Trophoblast cell (in vitro differentiated cells and primary cell): ENCODE measurements around the gene SLC26A9. TPM values are rescaled to one million over a fixed set of nuclear protein-coding genes. Genes with fewer than 3 reads are reported as not detected.

Experiments used
- DNase-seq, 2 donors: peaks; one replicate each; pipeline ENCODE4 v3.0.0-alpha.2; 2016
- H2AFZ ChIP-seq: 2 replicates; pipeline ENCODE4 v1.6.1; 2013; ENCODE audit warnings: low read length, moderate library complexity, mild to moderate bottlenecking; ENCODE audit not compliant: insufficient read depth, poor library complexity
- H2AK5ac ChIP-seq: 2 replicates; pipeline ENCODE4 v1.6.1; 2013; ENCODE audit warnings: mild to moderate bottlenecking, low read length
- H2BK120ac ChIP-seq: 2 replicates; pipeline ENCODE4 v1.6.1; 2013; ENCODE audit warnings: low read length, mild to moderate bottlenecking, moderate library complexity; ENCODE audit not compliant: insufficient read depth, poor library complexity
- H2BK12ac ChIP-seq: 2 replicates; pipeline ENCODE4 v1.6.1; 2013; ENCODE audit warnings: mild to moderate bottlenecking, low read length, moderate library complexity
- H2BK5ac ChIP-seq: 2 replicates; pipeline ENCODE4 v1.6.1; 2013; ENCODE audit warnings: low read length, low read depth, moderate library complexity, mild to moderate bottlenecking; ENCODE audit not compliant: poor library complexity
- H3K14ac ChIP-seq: 2 replicates; pipeline ENCODE4 v1.6.1; 2013; ENCODE audit warnings: mild to moderate bottlenecking, low read length
- H3K18ac ChIP-seq: 2 replicates; pipeline ENCODE4 v1.6.1; 2013; ENCODE audit warnings: mild to moderate bottlenecking, low read length
- H3K23ac ChIP-seq: 2 replicates; pipeline ENCODE4 v1.6.1; 2013; ENCODE audit warnings: low read length
- H3K27ac ChIP-seq: 2 replicates; pipeline ENCODE4 v1.5.1; 2013; ENCODE audit warnings: low read depth, mild to moderate bottlenecking, inconsistent platforms, low read length, moderate library complexity
- H3K27me3 ChIP-seq: 2 replicates; pipeline ENCODE4 v1.6.1; 2013; ENCODE audit warnings: inconsistent platforms, mild to moderate bottlenecking, low read length, moderate library complexity; ENCODE audit not compliant: insufficient read depth
- H3K36me3 ChIP-seq, 2 experiments: 1 replicate in 1 of 2; 2 replicates in 1 of 2; pipeline ENCODE4 v1.6.1; 2013; ENCODE audit warnings: low read length in 2 of 2, mild to moderate bottlenecking in 2 of 2, moderate library complexity in 1 of 2; ENCODE audit not compliant: insufficient read depth in 2 of 2, control insufficient read depth in 1 of 2
- H3K4ac ChIP-seq: 2 replicates; pipeline ENCODE4 v1.6.1; 2013; ENCODE audit warnings: low read depth, mild to moderate bottlenecking, low read length, moderate library complexity
- H3K4me1 ChIP-seq, 2 experiments: 1 replicate in 1 of 2; 2 replicates in 1 of 2; pipeline ENCODE4 v1.6.1; 2013; ENCODE audit warnings: low read length in 2 of 2, mild to moderate bottlenecking in 2 of 2, moderate library complexity in 1 of 2; ENCODE audit not compliant: insufficient read depth in 2 of 2, control insufficient read depth in 1 of 2
- H3K4me2 ChIP-seq: 2 replicates; pipeline ENCODE4 v1.6.1; 2013; ENCODE audit warnings: inconsistent platforms, mild to moderate bottlenecking, low read length, moderate library complexity
- H3K4me3 ChIP-seq: 2 replicates; pipeline ENCODE4 v1.5.1; 2013; ENCODE audit warnings: mild to moderate bottlenecking, low read depth, low read length, inconsistent platforms
- H3K79me1 ChIP-seq: one replicate; pipeline ENCODE4 v1.6.1; 2013; ENCODE audit warnings: low read length
- H3K79me2 ChIP-seq: 2 replicates; pipeline ENCODE4 v1.6.1; 2013; ENCODE audit warnings: low read length, mild to moderate bottlenecking; ENCODE audit not compliant: control insufficient read depth, insufficient read depth, poor library complexity
- H3K9ac ChIP-seq: 2 replicates; pipeline ENCODE4 v1.6.1; 2013; ENCODE audit warnings: mild to moderate bottlenecking, low read length
- H3K9me3 ChIP-seq: 2 replicates; pipeline ENCODE4 v1.6.1; 2013; ENCODE audit warnings: low read depth, mild to moderate bottlenecking, control low read depth, inconsistent platforms, low read length; ENCODE audit not compliant: insufficient read depth
- H4K12ac ChIP-seq: 2 replicates; pipeline ENCODE4 v1.6.1; 2013; ENCODE audit warnings: low read depth, mild to moderate bottlenecking, low read length, moderate library complexity
- H4K8ac ChIP-seq: 2 replicates; pipeline ENCODE4 v1.6.1; 2013; ENCODE audit warnings: low read depth, mild to moderate bottlenecking, low read length, moderate library complexity
- H4K91ac ChIP-seq: one replicate; pipeline ENCODE4 v1.6.1; 2013; ENCODE audit warnings: low read depth, mild to moderate bottlenecking, low read length, moderate library complexity
- WGBS: extraction: QIAGEN DNeasy Blood & Tissue Kit; methylation state at CpG from one replicate; pipeline ENCODE4 v1.1.7; 2013; ENCODE audit warnings: missing lambda C conversion rate; ENCODE audit not compliant: insufficient read length, insufficient coverage; ENCODE audit errors: extremely low coverage; 5-methylcytosine and 5-hydroxymethylcytosine counted together
- polyA plus RNA-seq: library from polyadenylated mRNA; stranded (reverse); fragments of 200-250 nt; gene quantifications from 2 replicates; pipeline ENCODE4 v1.2.3, GENCODE V29; 2013

Gene SLC26A9, protein sequence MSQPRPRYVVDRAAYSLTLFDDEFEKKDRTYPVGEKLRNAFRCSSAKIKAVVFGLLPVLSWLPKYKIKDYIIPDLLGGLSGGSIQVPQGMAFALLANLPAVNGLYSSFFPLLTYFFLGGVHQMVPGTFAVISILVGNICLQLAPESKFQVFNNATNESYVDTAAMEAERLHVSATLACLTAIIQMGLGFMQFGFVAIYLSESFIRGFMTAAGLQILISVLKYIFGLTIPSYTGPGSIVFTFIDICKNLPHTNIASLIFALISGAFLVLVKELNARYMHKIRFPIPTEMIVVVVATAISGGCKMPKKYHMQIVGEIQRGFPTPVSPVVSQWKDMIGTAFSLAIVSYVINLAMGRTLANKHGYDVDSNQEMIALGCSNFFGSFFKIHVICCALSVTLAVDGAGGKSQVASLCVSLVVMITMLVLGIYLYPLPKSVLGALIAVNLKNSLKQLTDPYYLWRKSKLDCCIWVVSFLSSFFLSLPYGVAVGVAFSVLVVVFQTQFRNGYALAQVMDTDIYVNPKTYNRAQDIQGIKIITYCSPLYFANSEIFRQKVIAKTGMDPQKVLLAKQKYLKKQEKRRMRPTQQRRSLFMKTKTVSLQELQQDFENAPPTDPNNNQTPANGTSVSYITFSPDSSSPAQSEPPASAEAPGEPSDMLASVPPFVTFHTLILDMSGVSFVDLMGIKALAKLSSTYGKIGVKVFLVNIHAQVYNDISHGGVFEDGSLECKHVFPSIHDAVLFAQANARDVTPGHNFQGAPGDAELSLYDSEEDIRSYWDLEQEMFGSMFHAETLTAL
- 0.01 TPM in 1 of 2 replicates, not detected in the other for polyA plus RNA-seq

DNA sequence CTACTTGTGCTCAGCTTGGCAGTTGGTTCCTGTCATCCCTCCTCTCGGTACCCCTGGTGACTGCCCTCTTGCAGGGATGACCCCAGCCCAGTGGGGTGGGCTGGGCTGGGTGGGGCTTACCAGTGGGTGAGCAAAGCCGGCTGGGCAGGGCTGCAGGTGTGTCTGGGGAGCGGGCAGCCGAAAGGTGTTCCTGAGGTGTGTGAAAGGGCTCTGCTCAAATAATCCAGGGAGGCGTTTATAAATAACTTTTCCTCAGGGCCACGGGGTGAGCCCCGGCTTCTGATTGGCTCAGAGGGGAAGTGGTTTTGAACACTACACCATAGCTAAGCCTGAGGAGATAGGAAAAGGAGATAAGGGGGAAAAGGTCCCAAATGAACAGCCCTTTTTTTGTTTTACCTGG lies at the start of gene SLC26A9:
Gene SLC26A9 (minus strand): TSS at position 212 of the 400 bp plus-strand sequence. CDS start 7,636 bp downstream, outside the sequence.
- Histone ChIP-seq H4K91ac (no peak within 1 kb of the TSS), H3K9ac (no peak within 1 kb of the TSS), H4K12ac (no peak within 1 kb of the TSS), H3K4me3 (no peak within 1 kb of the TSS), H3K79me1 (no peaks in the 10 kb centered on the region), H2BK12ac (no peak within 1 kb of the TSS), H3K4ac (no peak within 1 kb of the TSS), H2BK120ac (no peak within 1 kb of the TSS), H3K9me3 (no peaks in the 10 kb centered on the region), H2BK5ac (no peak within 1 kb of the TSS), H4K8ac (no peak within 1 kb of the TSS), H3K4me1 (no peaks in the 10 kb centered on the region), H3K14ac (no peak within 1 kb of the TSS), H3K4me2 (no peak within 1 kb of the TSS), H3K27me3 (no peaks in the 10 kb centered on the region), H3K36me3 (no peaks in the 10 kb centered on the region), H2AK5ac (no peak within 1 kb of the TSS), H3K18ac (no peak within 1 kb of the TSS), H3K27ac (no peak within 1 kb of the TSS), H2AFZ (no peak within 1 kb of the TSS), H3K79me2 (no peaks in the 10 kb centered on the region), H3K23ac (no peak within 1 kb of the TSS)
- no CpG with 5 or more reads among the region's 7 CpGs for WGBS
- no peak for DNase-seq

DNA sequence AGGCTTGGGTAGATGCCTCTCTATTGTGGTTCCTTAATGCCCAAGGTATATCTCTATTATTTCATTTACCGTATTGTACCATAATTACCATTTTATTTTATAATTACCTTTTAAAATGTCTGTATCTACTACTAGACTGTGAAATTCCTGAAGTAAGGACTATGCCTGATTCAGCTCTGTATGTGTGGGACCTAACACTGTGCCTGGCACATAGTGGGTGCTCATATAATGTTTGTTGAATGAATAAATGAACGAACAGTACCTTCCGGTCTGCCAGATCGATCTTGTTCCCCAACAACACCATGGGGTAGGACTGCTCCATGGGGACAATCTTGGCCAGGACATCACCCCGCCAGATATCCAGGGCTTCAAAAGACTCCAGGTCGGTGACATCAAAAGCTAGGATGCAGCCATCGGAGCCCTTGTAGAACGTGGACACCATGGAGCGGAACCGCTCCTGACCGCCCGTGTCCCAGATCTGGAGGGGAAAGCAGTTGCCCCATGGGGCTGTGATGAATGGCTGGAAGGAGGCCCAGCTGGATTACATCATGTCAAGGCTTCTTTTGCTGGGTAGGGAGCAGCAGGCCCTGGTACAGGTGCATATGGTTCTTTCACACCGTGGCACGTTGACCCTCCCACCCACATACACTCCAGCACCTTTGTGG lies 49.1 kb upstream of the SLC26A9 start:
- WGBS: no CpG with 5 or more reads among the region's 14 CpGs
- H3K9ac ChIP-seq: no peak overlapping the region

DNA sequence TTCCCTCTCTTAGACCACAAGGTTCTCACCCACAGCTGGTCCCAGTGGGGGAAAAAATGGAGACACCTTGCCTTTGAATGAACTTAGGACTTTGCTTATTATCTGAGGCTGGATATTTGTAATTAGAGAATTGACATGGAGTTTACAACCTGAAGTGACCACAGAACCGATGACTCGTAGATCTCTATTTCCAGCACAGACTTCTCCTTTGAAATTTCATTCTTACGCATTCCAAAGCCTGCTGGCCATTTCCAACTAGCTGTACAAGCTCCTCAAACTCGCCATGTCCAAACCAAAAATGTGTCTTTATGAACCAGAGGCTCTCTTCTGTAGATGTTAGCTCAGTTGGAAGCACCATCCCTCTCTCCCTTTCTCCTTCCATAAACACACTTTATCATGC lies 48.0 kb upstream of the SLC26A9 start:
- no peaks in the 10 kb centered on the region for H3K79me1 ChIP-seq
- H3K27me3 ChIP-seq: no peaks in the 10 kb centered on the region
- no peaks in the 10 kb centered on the region for H3K79me2 ChIP-seq
- no peak overlapping the region for H3K4me3 ChIP-seq
- no peak overlapping the region for H4K12ac ChIP-seq
- no peak overlapping the region for H3K14ac ChIP-seq
- H3K23ac ChIP-seq: no peak overlapping the region
- no peak overlapping the region for H2AFZ ChIP-seq
- H3K9ac ChIP-seq: no peak overlapping the region
- H2BK120ac ChIP-seq: no peak overlapping the region
- H3K4me1 ChIP-seq: peaks cover 0 to 2% of the 10 kb centered on the region in 2 experiments
- no peaks in the 10 kb centered on the region for H3K9me3 ChIP-seq
- no peak overlapping the region for H4K8ac ChIP-seq
- H2AK5ac ChIP-seq: no peak overlapping the region
- no peak overlapping the region for H2BK5ac ChIP-seq
- H4K91ac ChIP-seq: no peak overlapping the region
- no peak for DNase-seq
- no peak overlapping the region for H3K27ac ChIP-seq
- peaks cover 0 to 3% of the 10 kb centered on the region in 2 experiments for H3K36me3 ChIP-seq
- no peak overlapping the region for H3K18ac ChIP-seq
- H3K4ac ChIP-seq: no peak overlapping the region
- no peak overlapping the region for H3K4me2 ChIP-seq
- H2BK12ac ChIP-seq: no peak overlapping the region
- no CpG with 5 or more reads among the region's 4 CpGs for WGBS

More for the DNA sequence above, 49.1 kb upstream of the SLC26A9 start:
- H3K14ac ChIP-seq: no peak overlapping the region
- H3K18ac ChIP-seq: no peak overlapping the region
- no peak overlapping the region for H3K4ac ChIP-seq
- no peak overlapping the region for H2BK120ac ChIP-seq
- no peak overlapping the region for H3K4me3 ChIP-seq
- no peak overlapping the region for H3K4me2 ChIP-seq
- H3K79me1 ChIP-seq: no peaks in the 10 kb centered on the region
- no peak overlapping the region for H2AK5ac ChIP-seq
- peaks cover 0 to 3% of the 10 kb centered on the region in 2 experiments for H3K36me3 ChIP-seq
- no peaks in the 10 kb centered on the region for H3K27me3 ChIP-seq
- no peaks in the 10 kb centered on the region for H3K79me2 ChIP-seq
- H2BK12ac ChIP-seq: no peak overlapping the region
- no peak for DNase-seq
- no peak overlapping the region for H4K8ac ChIP-seq
- no peak overlapping the region for H4K12ac ChIP-seq
- no peak overlapping the region for H3K27ac ChIP-seq
- peaks cover 3% of the 10 kb centered on the region for H3K9me3 ChIP-seq
- H2AFZ ChIP-seq: no peak overlapping the region
- no peak overlapping the region for H2BK5ac ChIP-seq
- no peak overlapping the region for H3K23ac ChIP-seq
- peaks cover 0 to 2% of the 10 kb centered on the region in 2 experiments for H3K4me1 ChIP-seq
- H4K91ac ChIP-seq: no peak overlapping the region

GRCh38 chr1:205990226-205990625 lies 47.0 kb upstream of the SLC26A9 start:
- H4K12ac ChIP-seq: no peak overlapping the region
- H2AK5ac ChIP-seq: no peak overlapping the region
- H2BK120ac ChIP-seq: no peak overlapping the region
- no peak overlapping the region for H2BK12ac ChIP-seq
- H3K27ac ChIP-seq: no peak overlapping the region
- H3K23ac ChIP-seq: no peak overlapping the region
- H3K4me2 ChIP-seq: no peak overlapping the region
- H3K4me1 ChIP-seq: peaks cover 0 to 2% of the 10 kb centered on the region in 2 experiments
- no peak overlapping the region for H4K8ac ChIP-seq
- H3K9me3 ChIP-seq: no peaks in the 10 kb centered on the region
- no peaks in the 10 kb centered on the region for H3K27me3 ChIP-seq
- H3K36me3 ChIP-seq: peaks cover 0 to 3% of the 10 kb centered on the region in 2 experiments
- DNase-seq: no peak
- H4K91ac ChIP-seq: no peak overlapping the region
- H3K18ac ChIP-seq: no peak overlapping the region
- WGBS: no CpG with 5 or more reads among the region's 2 CpGs
- H2AFZ ChIP-seq: no peak overlapping the region
- H3K4me3 ChIP-seq: no peak overlapping the region
- H3K79me2 ChIP-seq: no peaks in the 10 kb centered on the region
- no peak overlapping the region for H3K4ac ChIP-seq
- no peaks in the 10 kb centered on the region for H3K79me1 ChIP-seq
- no peak overlapping the region for H2BK5ac ChIP-seq
- no peak overlapping the region for H3K9ac ChIP-seq
- no peak overlapping the region for H3K14ac ChIP-seq
